Hematopoietic multipotent progenitor cell treated with erythropoietin and hydrocortisone succinate and interleukin-3 and kit ligand, for 8 days (in vitro differentiated cells): Measurements from ENCODE around the gene CEP192.

ENCODE experiments used
- DNase-seq: peaks from one replicate; pipeline ENCODE4 v3.0.0-alpha.2; 2015

The CEP192 gene

GRCh38 chr18:13145636-13146190 lies 154.6 kb downstream of the CEP192 start:
- no peak for DNase-seq

DNA sequence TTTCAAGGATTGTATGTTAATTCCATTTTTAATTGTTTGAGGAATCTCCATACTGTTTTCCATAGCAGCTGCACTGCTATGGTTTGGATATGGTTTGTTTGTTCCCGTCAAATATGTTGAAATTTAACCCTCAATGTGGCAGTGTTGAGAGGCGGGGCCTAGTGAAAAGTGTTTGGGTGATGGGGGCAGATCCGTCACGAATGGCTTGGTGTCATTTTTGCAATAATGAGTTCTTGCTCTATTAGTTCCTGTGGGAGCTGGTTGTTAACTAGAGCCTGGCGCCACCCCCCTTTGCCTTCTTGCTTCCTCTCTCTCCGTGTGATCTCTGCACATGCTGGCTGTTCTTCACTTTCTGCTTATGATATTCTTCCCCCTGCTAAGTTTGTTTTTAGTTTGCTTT lies 156.0 kb downstream of the CEP192 start:
- no peak for DNase-seq

DNA sequence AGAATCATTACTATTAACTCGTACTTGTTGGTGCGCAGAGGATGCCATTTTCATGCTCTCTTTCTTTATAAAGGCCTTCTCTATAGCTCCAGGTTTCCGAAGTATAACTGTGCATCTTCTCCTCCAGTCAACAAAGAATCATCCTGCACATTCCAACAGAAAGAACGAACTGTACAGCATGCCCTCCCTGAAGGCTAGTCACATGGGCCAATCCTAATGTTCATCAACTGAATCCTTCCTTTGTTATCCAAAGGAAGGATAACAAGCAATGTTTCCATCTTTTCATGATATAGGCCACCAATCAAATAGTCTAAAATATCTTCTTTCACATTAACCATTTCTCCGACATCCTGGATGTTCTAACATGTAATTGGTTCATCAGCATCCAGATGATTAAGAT lies 160.5 kb downstream of the CEP192 start:
- no peak for DNase-seq

GRCh38 chr18:13158428-13158827 lies 167.3 kb downstream of the CEP192 start:
- DNase-seq, result no peak

DNA sequence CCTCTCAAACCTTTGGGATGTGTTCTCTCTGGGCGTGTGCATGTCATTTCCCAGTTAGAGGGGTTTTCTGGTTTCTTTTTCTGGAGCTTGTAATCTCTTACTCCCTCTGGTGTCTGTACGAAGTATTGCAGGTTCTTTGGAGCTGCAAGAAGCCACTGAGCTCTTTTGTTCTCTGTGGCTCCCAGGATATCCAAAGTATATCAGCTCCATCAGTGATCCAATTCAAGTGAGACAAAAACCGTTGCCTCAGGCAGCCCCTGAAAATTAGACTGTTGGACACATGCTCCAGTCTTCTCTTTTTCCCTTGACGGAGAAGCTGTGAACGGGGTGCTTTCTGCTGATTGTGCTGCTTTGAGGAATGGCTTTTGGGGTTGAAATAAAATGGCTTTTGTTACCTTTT lies 168.4 kb downstream of the CEP192 start:
- DNase-seq, result peak; percentile 82

GRCh38 chr18:13161276-13161899 lies 170.2 kb downstream of the CEP192 start:
- no peak for DNase-seq

GRCh38 chr18:13163167-13163927 lies 172.2 kb downstream of the CEP192 start:
- no peak for DNase-seq

DNA sequence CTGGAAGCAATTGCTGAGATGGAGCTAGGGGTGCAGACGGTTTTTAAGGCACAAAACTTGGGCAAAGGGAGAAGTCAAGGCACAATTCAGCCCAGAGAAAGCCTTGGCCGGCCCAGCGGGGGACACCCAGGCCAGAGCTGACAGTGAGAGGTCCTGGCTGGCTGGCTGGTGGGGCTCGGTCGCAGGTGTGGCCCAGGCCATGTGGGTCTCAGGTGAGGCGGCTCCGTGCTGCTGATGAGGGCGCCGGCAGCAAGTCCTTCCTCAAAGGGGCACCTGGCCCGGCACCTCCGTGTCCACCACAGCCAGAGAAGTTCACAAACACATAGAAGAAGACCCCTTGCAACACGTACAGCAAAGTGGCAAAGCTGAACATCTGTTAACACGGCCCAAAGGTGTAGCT lies 173.2 kb downstream of the CEP192 start:
- DNase-seq, result no peak

DNA sequence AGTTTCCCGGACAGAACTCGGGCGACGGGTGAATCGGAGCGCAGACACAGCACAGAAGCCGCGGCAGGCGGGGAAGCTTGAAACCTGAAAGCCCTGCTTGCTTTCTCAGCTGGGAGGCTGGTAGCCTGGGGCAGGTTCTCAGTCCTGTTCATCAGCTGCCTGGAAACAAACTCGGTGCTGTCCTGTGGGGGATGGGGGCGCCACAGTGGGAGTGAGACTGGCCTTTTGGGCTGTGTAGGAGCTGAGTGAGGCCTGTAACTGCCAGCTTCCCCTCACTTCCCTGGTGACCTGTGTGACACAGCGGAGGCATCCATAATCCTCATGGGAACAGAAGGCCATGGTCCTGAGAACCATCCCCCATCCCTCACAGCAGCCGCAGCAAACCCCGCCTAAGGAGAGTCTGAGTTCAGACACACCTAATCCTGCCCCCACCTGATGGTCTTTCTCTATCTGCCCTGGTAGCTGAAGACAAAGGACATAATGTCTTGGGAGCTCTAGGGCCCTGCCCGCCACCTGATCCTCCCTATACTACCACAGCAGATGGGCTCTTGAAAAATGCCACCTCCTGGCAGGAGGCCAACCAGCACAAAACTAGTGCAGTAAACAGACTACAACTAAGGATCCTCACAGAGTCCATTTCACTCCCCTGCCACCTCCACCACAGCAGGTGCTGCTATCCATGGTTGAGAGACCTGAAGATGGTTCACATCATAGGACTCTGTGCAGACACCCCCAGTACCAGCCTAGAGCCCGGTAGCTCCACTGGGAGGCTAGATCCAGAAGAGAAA lies 174.7 kb downstream of the CEP192 start:
- DNase-seq, result peak; percentile 9

- DNase-seq, result no peak
These were observed 182.5 kb downstream of the CEP192 start for GRCh38 chr18:13173578-13174145.
